CD4-positive, alpha-beta T cell treated with Interleukin-12 subunit alpha and Interleukin-12 subunit beta, for 1 hour (primary cell): Measurements from ENCODE around the gene IQSEC1.
A peak's percentile ranks its signal among the peaks of the same experiment; 100 is the strongest.

Source experiments
- DNase-seq: peaks from one replicate; pipeline ENCODE4 v3.0.0-alpha.2; 2020

The IQSEC1 gene

GRCh38 chr3:12948891-12949711 lies 124.1 kb downstream of the IQSEC1 start:
- DNase-seq: peak; percentile 14

GRCh38 chr3:12948371-12948770 lies 124.9 kb downstream of the IQSEC1 start:
- DNase-seq: no peak

GRCh38 chr3:12947504-12948369 lies 125.5 kb downstream of the IQSEC1 start:
- DNase-seq: no peak

GRCh38 chr3:12946649-12947316 lies 126.4 kb downstream of the IQSEC1 start:
- no peak for DNase-seq

- DNase-seq: no peak
Observed at GRCh38 chr3:12946251-12946648, 127.0 kb downstream of the IQSEC1 start.

- DNase-seq: no peak
Observed at GRCh38 chr3:12944849-12945248, 128.4 kb downstream of the IQSEC1 start.

- no peak for DNase-seq
Observed at GRCh38 chr3:12944413-12944812, 128.8 kb downstream of the IQSEC1 start.

GRCh38 chr3:12943124-12944021 lies 129.9 kb downstream of the IQSEC1 start:
- DNase-seq: no peak

GRCh38 chr3:12941495-12942023 lies 131.7 kb downstream of the IQSEC1 start:
- no peak for DNase-seq

- DNase-seq: no peak
Observed at GRCh38 chr3:12940854-12941253, 132.4 kb downstream of the IQSEC1 start.

- DNase-seq: no peak
Observed at GRCh38 chr3:12939137-12939536, 134.1 kb downstream of the IQSEC1 start.

GRCh38 chr3:12938258-12938711 lies 134.9 kb downstream of the IQSEC1 start:
- no peak for DNase-seq

- DNase-seq: no peak
Observed at GRCh38 chr3:12935861-12936830, 137.1 kb downstream of the IQSEC1 start.

GRCh38 chr3:12935023-12935860 lies 138.0 kb downstream of the IQSEC1 start:
- no peak for DNase-seq

- no peak for DNase-seq
Observed at GRCh38 chr3:12934431-12934830, 138.8 kb downstream of the IQSEC1 start.

GRCh38 chr3:12933901-12934300 lies 139.3 kb downstream of the IQSEC1 start:
- DNase-seq: no peak

- DNase-seq: no peak
Observed at GRCh38 chr3:12932754-12933153, 140.5 kb downstream of the IQSEC1 start.

- DNase-seq: no peak
Observed at GRCh38 chr3:12932347-12932746, 140.9 kb downstream of the IQSEC1 start.

- DNase-seq: no peak
Observed at GRCh38 chr3:12931273-12931905, 141.8 kb downstream of the IQSEC1 start.
